Ovary (tissue), 3 donors: ENCODE data around the gene SCN4A.

Source experiments
- CTCF ChIP-seq, 3 donors: fragments of 450-650 bp in 2 of 3; fragments of 200-600 bp in 1 of 3; IDR thresholded peaks; one replicate each; pipeline versions ENCODE4 v1.5.1 to v1.8.0; 2016 to 2022; ENCODE audit warnings: antibody characterized with exemption in 3 of 3, mild to moderate bottlenecking in 1 of 3
- EP300 ChIP-seq: sonication (generic); formaldehyde crosslinking; IDR thresholded peaks from one replicate; pipeline ENCODE4 v1.6.1; 2017; ENCODE audit warnings: antibody characterized with exemption
- donor health status: DM: no; HTN: no; CAD: no.

- TF ChIP-seq CTCF (IDR thresholded peaks at IDR 0.05): no peak
- no peak for TF ChIP-seq EP300
Observed at GRCh38 chr17:63995626-63996025, 22.9 kb upstream of the SCN4A start.
